ENCODE results near the gene RANBP3L. TPM values are rescaled to one million over a fixed set of nuclear protein-coding genes. Genes with fewer than 3 reads are reported as not detected.
"Not testable (repeated sequence)": the region's sequence is repeated elsewhere in the genome, so short reads cannot be mapped to it uniquely, and the experiment has no call there.

The RANBP3L gene
- total and polyA plus RNA-seq, 11 donors: 0.14 to 2.2 (median 0.38) TPM

GRCh38 chr5:36298552-36298951 is 3.1 kb downstream of the RANBP3L start:
- Histone ChIP-seq H3K36me3 (no peaks in the 10 kb centered on the region), H3K4me3 (no peak overlapping the region), H3K4me1 (peaks cover 0 to 21% (median 10%) of the 10 kb centered on the region in 12 donors), H3K9me3 (no peaks in the 10 kb centered on the region), H3K27me3 (no peaks in the 10 kb centered on the region), H3K27ac (no peak overlapping the region)
- no peak for TF ChIP-seq CTCF (IDR thresholded peaks at IDR 0.05)
- no peak for TF ChIP-seq POLR2A (IDR thresholded peaks at IDR 0.05)
- no peak for ATAC-seq
- intact Hi-C loops (cut with DNase I): no loop called here
- DNase-seq: no peak

GRCh38 chr5:36297653-36298052 is 4.0 kb downstream of the RANBP3L start:
- intact Hi-C loops (cut with DNase I): no loop called here
- no peaks in the 10 kb centered on the region for H3K9me3 ChIP-seq
- no peaks in the 10 kb centered on the region for H3K36me3 ChIP-seq
- no peak overlapping the region for H3K4me3 ChIP-seq
- peaks cover 0 to 20% (median 8%) of the 10 kb centered on the region in 12 donors for H3K4me1 ChIP-seq
- 79 to 92% (median 87%) methylated on average over 3 of the region's 3 CpGs for WGBS, 4 donors
- H3K27ac ChIP-seq: no peak overlapping the region
- TF ChIP-seq POLR2A (IDR thresholded peaks at IDR 0.05): no peak
- TF ChIP-seq CTCF (IDR thresholded peaks at IDR 0.05): no peak
- H3K27me3 ChIP-seq: no peaks in the 10 kb centered on the region
- DNase-seq: no peak
- ATAC-seq: no peak

GRCh38 chr5:36285837-36286615 is 15.7 kb downstream of the RANBP3L start:
- Histone ChIP-seq H3K9me3 (peaks cover 0 to 9% (median 0%) of the 10 kb centered on the region in 12 donors), H3K27me3 (no peaks in the 10 kb centered on the region), H3K27ac (no peak overlapping the region), H3K4me3 (no peak overlapping the region), H3K36me3 (no peaks in the 10 kb centered on the region), H3K4me1 (no peaks in the 10 kb centered on the region)
- intact Hi-C loops (cut with DNase I): no loop called here
- DNase-seq: no peak
- no peak for ATAC-seq
- 53 to 69% (median 63%) methylated on average over 2 of the region's 2 CpGs for WGBS, 4 donors
- TF ChIP-seq POLR2A (IDR thresholded peaks at IDR 0.05): no peak
- no peak for TF ChIP-seq CTCF (IDR thresholded peaks at IDR 0.05)

GRCh38 chr5:36283775-36284174 is 17.9 kb downstream of the RANBP3L start:
- not testable (repeated sequence) for H3K4me1 ChIP-seq

GRCh38 chr5:36281626-36282025 is 20.1 kb downstream of the RANBP3L start:
- 79 to 86% (median 85%) methylated on average over 2 of the region's 2 CpGs for WGBS, 4 donors
- H3K4me1 ChIP-seq: peaks cover 0 to 16% (median 0%) of the 10 kb centered on the region in 12 donors
- no peak for ATAC-seq
- H3K9me3 ChIP-seq: no peaks in the 10 kb centered on the region
- no peak overlapping the region for H3K27ac ChIP-seq
- no peak for DNase-seq
- H3K27me3 ChIP-seq: no peaks in the 10 kb centered on the region
- H3K4me3 ChIP-seq: no peak overlapping the region
- intact Hi-C loops (cut with DNase I): no loop called here
- H3K36me3 ChIP-seq: no peaks in the 10 kb centered on the region
- no peak for TF ChIP-seq POLR2A (IDR thresholded peaks at IDR 0.05)
- no peak for TF ChIP-seq CTCF (IDR thresholded peaks at IDR 0.05)

More at GRCh38 chr5:36283775-36284174, 17.9 kb downstream of the RANBP3L start:
- H3K9me3 ChIP-seq; ATAC-seq; DNase-seq; H3K4me3 ChIP-seq; intact Hi-C loops (cut with DNase I); H3K36me3 ChIP-seq; H3K27me3 ChIP-seq; H3K27ac ChIP-seq: not testable (repeated sequence)
- WGBS, 4 donors: 87 to 89% (median 88%) methylated on average over 3 of the region's 3 CpGs
